HEK293T (cell line): Measurements from ENCODE around the gene OPCML.

Source experiments
- CTCF ChIA-PET: fragments of 350-600 bp; formaldehyde crosslinking; extraction: SDS; loops from one replicate; lab custom pipeline; 2021; ENCODE audit warnings: antibody characterized with exemption, inconsistent platforms; lab: Yijun Ruan, JAX
- POLR2A ChIA-PET: fragments of 350-600 bp; formaldehyde crosslinking; extraction: SDS; loops from one replicate; lab custom pipeline; 2020; ENCODE audit warnings: antibody characterized with exemption, inconsistent platforms; lab: Yijun Ruan, JAX
- DNase-seq: peaks from one replicate; pipeline ENCODE4 v3.0.0; 2012; ENCODE audit warnings: mixed read lengths; ENCODE audit errors: extremely low spot score
- ARNT ChIP-seq: fragments of 450-650 bp; IDR thresholded peaks from 2 replicates; pipeline ENCODE4 v1.6.1; 2017; ENCODE audit warnings: mild to moderate bottlenecking
- BHLHE40 ChIP-seq: fragments of 450-650 bp; IDR thresholded peaks from 2 replicates; pipeline ENCODE4 v1.6.1; 2016; ENCODE audit warnings: mild to moderate bottlenecking, moderate library complexity, borderline replicate concordance
- CTBP1 ChIP-seq: fragments of 450-650 bp; IDR thresholded peaks from 2 replicates; pipeline ENCODE4 v1.6.1; 2016; ENCODE audit warnings: borderline replicate concordance
- ELF4 ChIP-seq: fragments of 450-650 bp; IDR thresholded peaks from 2 replicates; pipeline ENCODE4 v1.6.1; 2017; ENCODE audit warnings: antibody characterized with exemption
- FOXA1 ChIP-seq: fragments of 450-650 bp; IDR thresholded peaks from 2 replicates; pipeline ENCODE4 v1.6.1; 2016; ENCODE audit warnings: mild to moderate bottlenecking
- FOXK2 ChIP-seq: fragments of 450-650 bp; IDR thresholded peaks from 2 replicates; pipeline ENCODE4 v1.6.1; 2016; ENCODE audit warnings: mild to moderate bottlenecking
- FOXM1 ChIP-seq: fragments of 450-650 bp; IDR thresholded peaks from 2 replicates; pipeline ENCODE4 v1.6.1; 2017; ENCODE audit warnings: mild to moderate bottlenecking, borderline replicate concordance
- HDGF ChIP-seq: fragments of 450-650 bp; IDR thresholded peaks from 2 replicates; pipeline ENCODE4 v1.6.1; 2017; ENCODE audit warnings: antibody characterized with exemption, borderline replicate concordance
- L3MBTL2 ChIP-seq: fragments of 450-650 bp; conservative IDR thresholded peaks from 2 replicates; pipeline ENCODE4 v1.6.1; 2016; ENCODE audit warnings: mild to moderate bottlenecking
- LEF1 ChIP-seq: fragments of 450-650 bp; IDR thresholded peaks from 2 replicates; pipeline ENCODE4 v1.6.1; 2017; ENCODE audit warnings: mild to moderate bottlenecking, borderline replicate concordance
- NFRKB ChIP-seq: fragments of 450-650 bp; IDR thresholded peaks from 2 replicates; pipeline ENCODE4 v1.6.1; 2016; ENCODE audit warnings: mild to moderate bottlenecking, moderate library complexity
- SP1 ChIP-seq: fragments of 450-650 bp; IDR thresholded peaks from 2 replicates; pipeline ENCODE4 v1.6.1; 2017
- SUZ12 ChIP-seq: fragments of 450-650 bp; IDR thresholded peaks from 2 replicates; pipeline ENCODE4 v1.6.1; 2016; ENCODE audit warnings: mild to moderate bottlenecking
- TARDBP ChIP-seq: fragments of 450-650 bp; IDR thresholded peaks from 2 replicates; pipeline ENCODE4 v1.6.1; 2016
- ZNF384 ChIP-seq: fragments of 450-650 bp; IDR thresholded peaks from 2 replicates; pipeline ENCODE4 v1.6.1; 2016
- TF ChIP-seq, protein P1 (sequence below): fragments of 450-650 bp; IDR thresholded peaks from 2 replicates; pipeline ENCODE4 v1.6.1; 2016

OPCML gene

DNA sequence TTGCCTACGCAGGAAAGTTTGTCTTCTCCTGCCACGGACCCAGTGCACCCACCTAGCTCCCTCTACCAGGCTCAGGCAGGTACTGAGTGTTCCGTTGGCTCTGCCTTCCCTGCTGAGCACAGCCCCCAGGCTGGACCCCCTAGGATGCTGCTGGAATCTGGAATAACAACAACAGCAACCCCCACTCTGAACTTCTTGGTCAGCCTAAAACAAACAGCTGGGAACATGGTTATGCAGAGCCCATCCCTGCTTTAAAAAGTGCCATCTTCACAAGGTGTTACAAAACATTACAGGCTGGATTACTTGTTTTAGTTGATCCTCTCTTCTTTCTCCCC lies 1.8 kb downstream of the OPCML start:
- CTCF ChIA-PET: no interaction called here

DNA sequence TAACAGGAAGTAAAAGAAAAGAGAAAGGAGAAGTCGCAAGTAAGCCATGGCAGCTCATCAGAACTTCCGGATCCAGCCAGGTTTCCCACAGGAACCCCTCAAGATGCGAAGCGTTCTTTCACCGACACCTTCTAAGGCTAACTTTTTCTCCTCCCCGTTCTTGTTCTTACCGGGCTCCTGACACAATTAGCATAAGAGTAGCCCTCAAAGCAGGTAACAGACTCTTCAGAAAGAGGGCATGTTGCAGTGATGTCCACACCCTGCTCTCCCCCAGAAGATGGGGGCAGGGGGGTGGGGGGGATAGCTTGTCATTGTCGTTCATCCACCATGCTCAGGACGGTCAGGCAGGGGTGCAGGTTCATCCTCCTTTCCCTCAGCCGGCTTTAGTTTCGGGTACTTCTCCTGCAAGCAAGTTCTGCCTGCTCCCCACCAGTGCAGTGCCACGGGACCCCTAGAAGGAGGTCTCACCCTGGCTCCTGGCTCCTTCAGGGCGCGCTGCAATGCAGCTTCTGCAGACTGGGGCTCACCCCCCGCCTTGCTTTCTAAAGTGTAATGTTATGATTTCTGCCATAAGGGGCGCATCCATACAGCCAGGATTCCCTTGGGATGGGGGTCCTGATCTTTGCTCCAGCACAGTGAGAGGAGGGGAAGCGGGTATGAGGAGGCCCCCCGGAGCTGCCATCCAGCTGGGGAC lies 2.3 kb downstream of the OPCML start:
- ChIA-PET POLR2A (no interaction called here), CTCF (no interaction called here)
- no peak for TF ChIP-seq HDGF
- TF ChIP-seq LEF1: no peak
- TF ChIP-seq CTBP1: no peak
- no peak for TF ChIP-seq FOXK2
- TF ChIP-seq ZNF384: no peak
- no peak for TF ChIP-seq NFRKB
- no peak for TF ChIP-seq ARNT
- TF ChIP-seq FOXA1: no peak
- TF ChIP-seq L3MBTL2: no peak
- TF ChIP-seq SP1: no peak
- TF ChIP-seq SUZ12: no peak
- no peak for TF ChIP-seq BHLHE40
- no peak for TF ChIP-seq FOXM1
- TF ChIP-seq TARDBP: no peak
- no peak for TF ChIP-seq ELF4
- TF ChIP-seq, protein P1, sequence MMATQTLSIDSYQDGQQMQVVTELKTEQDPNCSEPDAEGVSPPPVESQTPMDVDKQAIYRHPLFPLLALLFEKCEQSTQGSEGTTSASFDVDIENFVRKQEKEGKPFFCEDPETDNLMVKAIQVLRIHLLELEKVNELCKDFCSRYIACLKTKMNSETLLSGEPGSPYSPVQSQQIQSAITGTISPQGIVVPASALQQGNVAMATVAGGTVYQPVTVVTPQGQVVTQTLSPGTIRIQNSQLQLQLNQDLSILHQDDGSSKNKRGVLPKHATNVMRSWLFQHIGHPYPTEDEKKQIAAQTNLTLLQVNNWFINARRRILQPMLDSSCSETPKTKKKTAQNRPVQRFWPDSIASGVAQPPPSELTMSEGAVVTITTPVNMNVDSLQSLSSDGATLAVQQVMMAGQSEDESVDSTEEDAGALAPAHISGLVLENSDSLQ: no peak
- DNase-seq: no peak

More for the DNA sequence above, 1.8 kb downstream of the OPCML start:
- DNase-seq: no peak
- TF ChIP-seq SP1: no peak
- TF ChIP-seq ELF4: no peak
- POLR2A ChIA-PET: no interaction called here

DNA sequence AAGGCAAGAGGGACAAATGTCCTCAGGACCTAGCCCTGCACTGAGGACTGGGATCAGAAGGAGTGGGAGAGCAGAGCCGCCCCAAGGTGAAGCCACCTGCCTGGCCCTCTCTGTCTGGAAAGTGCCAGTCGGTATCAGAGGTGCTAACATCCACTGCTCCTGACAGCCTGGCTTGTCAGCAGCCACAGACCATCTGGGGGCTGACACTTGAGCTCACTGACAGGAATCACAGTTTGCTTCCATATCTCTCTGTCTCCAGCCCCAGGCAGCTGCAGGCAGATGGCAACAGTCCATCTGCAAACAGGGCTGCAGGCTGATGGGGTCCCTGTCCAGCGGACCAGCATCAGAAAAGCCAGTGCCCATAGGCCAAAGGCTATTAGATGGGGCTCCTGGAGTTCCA lies 5.5 kb downstream of the OPCML start:
- CTCF ChIA-PET: no interaction called here
- no peak for DNase-seq
- POLR2A ChIA-PET: no interaction called here
- TF ChIP-seq FOXK2 (no peak), BHLHE40 (no peak), SP1 (no peak), FOXM1 (no peak), FOXA1 (no peak), TARDBP (no peak), SUZ12 (no peak)

DNA sequence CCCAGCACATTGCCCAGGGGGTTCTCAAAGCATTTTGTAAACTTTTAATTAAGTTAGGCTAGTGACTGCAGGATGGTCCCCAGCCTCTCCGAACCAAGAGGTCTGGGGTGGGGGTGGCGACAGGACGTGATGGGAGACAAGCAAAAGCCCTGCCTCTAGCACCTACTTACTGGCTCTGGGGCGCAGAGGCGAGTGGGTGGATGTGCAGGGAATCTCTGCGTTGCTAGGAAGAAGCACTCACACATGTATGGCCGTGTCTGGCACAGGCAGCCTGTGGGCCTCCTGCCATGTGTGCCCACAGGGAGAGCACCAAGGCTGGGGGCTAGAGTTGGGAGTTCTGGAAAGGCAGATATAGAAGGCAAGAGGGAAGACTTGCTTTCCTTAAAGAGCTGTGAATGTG lies 6.3 kb downstream of the OPCML start:
- TF ChIP-seq FOXK2 (no peak), SUZ12 (no peak), HDGF (no peak), SP1 (no peak), ZNF384 (no peak), ARNT (no peak), L3MBTL2 (no peak), ELF4 (no peak), LEF1 (no peak), NFRKB (no peak), FOXA1 (no peak), CTBP1 (no peak), BHLHE40 (no peak), FOXM1 (no peak), TARDBP (no peak)
- ChIA-PET POLR2A (no interaction called here), CTCF (no interaction called here)
- no peak for DNase-seq

DNA sequence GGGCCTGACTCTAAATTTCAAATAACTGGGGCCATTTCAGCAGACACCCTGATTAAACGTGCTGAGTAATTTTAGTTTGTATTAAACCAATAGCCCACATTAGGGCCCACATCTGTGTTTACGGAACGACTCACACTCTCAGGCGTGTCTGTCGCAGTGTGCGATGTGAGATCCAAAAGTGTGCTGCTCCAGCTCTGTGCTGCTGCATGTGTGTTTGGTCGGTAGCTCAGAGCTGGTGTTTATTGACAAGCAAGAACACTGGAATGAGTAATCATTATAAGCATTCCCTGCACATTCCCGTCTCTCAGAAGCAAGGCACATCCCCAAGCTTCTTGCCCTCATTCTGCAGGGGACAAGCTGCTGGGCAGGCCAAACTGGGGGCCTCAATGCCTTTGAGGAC lies 7.8 kb downstream of the OPCML start:
- ChIA-PET POLR2A (no interaction called here), CTCF (no interaction called here)
- no peak for TF ChIP-seq LEF1
- no peak for TF ChIP-seq L3MBTL2
- TF ChIP-seq ARNT: no peak
- no peak for TF ChIP-seq FOXK2
- no peak for TF ChIP-seq HDGF
- TF ChIP-seq CTBP1: no peak
- no peak for TF ChIP-seq SUZ12
- TF ChIP-seq ELF4: no peak
- no peak for TF ChIP-seq NFRKB
- TF ChIP-seq BHLHE40: no peak
- TF ChIP-seq SP1: no peak
- TF ChIP-seq, protein P1: no peak
- no peak for TF ChIP-seq FOXA1
- DNase-seq: no peak

DNA sequence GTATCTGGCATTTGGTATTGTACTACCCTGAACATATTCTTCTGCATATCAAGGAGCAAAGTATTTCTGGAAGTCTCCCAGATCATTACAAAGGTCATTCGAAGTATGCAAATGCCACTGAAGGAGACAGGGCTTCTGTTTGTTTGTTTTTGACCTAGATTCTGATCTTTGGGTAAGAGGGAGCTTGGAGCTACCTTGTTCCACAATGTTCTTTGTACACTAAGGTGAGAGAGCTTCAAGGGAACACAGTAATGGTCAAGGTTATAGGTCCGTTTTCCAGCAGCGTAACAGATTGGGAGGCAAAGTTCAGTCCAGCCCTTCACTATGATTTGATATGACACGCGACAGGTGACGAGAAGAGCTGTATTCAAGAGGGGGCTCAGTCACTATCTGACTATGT lies 10.0 kb downstream of the OPCML start:
- CTCF ChIA-PET: no interaction called here
- TF ChIP-seq, protein P1: no peak
- TF ChIP-seq FOXK2 (no peak), LEF1 (no peak), TARDBP (no peak), HDGF (no peak), BHLHE40 (no peak), SP1 (no peak), SUZ12 (no peak), ELF4 (no peak), CTBP1 (no peak), NFRKB (no peak), FOXA1 (no peak), FOXM1 (no peak), ARNT (no peak), ZNF384 (no peak), L3MBTL2 (no peak)
- no peak for DNase-seq
- POLR2A ChIA-PET: no interaction called here
